IMR-90 (cell line): ENCODE measurements around the gene SPAG16. TPM values are rescaled to one million over a fixed set of nuclear protein-coding genes. Genes with fewer than 3 reads are reported as not detected.

ENCODE experiments used
- ATAC-seq: fragments of 200-7000 bp; cut with Tn5 transposase; 2 replicates; pipeline ENCODE4 v1.9.1; 2020; ENCODE audit warnings: low read depth, mild to moderate bottlenecking, moderate library complexity
- BruUV-seq: library from RNA; stranded (reverse); fragments of 400-500 nt; replicated peaks from 2 replicates; lab custom pipeline; 2021; lab: Mats Ljungman, UMichigan
- CTCF ChIA-PET: fragments of 300-600 bp; formaldehyde crosslinking; extraction: SDS; loops from one replicate; lab custom pipeline; 2021; ENCODE audit warnings: antibody characterized with exemption; lab: Yijun Ruan, JAX
- POLR2A ChIA-PET: fragments of 300-600 bp; sonication (Branson Sonifier 250); formaldehyde crosslinking; loops from one replicate; lab custom pipeline; 2022; ENCODE audit warnings: antibody characterized with exemption; ENCODE audit not compliant: unreplicated experiment; lab: Charles Lee
- DNase-seq: peaks from one replicate; pipeline ENCODE4 v3.0.0; 2013
- H2AFZ ChIP-seq: replicated peaks from 2 replicates; pipeline ENCODE3; 2013; ENCODE audit warnings: low read length, mild to moderate bottlenecking; ENCODE audit not compliant: poor library complexity
- H2AK5ac ChIP-seq: 2 replicates; pipeline ENCODE4 v1.6.1; 2013; ENCODE audit warnings: low read depth, low read length, inconsistent platforms
- H2AK9ac ChIP-seq: replicated peaks from 2 replicates; pipeline ENCODE3; 2013; ENCODE audit warnings: mild to moderate bottlenecking, low read depth, low read length, moderate library complexity; ENCODE audit not compliant: poor library complexity
- H2BK120ac ChIP-seq: 2 replicates; pipeline ENCODE4 v1.6.1; 2013; ENCODE audit warnings: low read depth, low read length, inconsistent platforms
- H2BK15ac ChIP-seq: 3 replicates; pipeline ENCODE4 v1.6.1; 2013; ENCODE audit warnings: low read depth, low read length, inconsistent platforms
- H2BK20ac ChIP-seq: 2 replicates; pipeline ENCODE4 v1.6.1; 2013; ENCODE audit warnings: low read depth, mild to moderate bottlenecking, inconsistent platforms, low read length, moderate library complexity
- H2BK5ac ChIP-seq: 2 replicates; pipeline ENCODE4 v1.6.1; 2013; ENCODE audit warnings: mild to moderate bottlenecking, low read depth, low read length, inconsistent platforms; ENCODE audit not compliant: poor library complexity, severe bottlenecking
- H3K14ac ChIP-seq: replicated peaks from 2 replicates; pipeline ENCODE4 v1.6.1; 2013; ENCODE audit warnings: low read depth, low read length, inconsistent platforms
- H3K18ac ChIP-seq: 2 replicates; pipeline ENCODE4 v1.6.1; 2013; ENCODE audit warnings: low read depth, low read length, control low read depth
- H3K23ac ChIP-seq: 2 replicates; pipeline ENCODE4 v1.6.1; 2013; ENCODE audit warnings: low read depth, low read length, inconsistent platforms
- H3K27ac ChIP-seq: 2 replicates; pipeline ENCODE4 v1.5.1; 2013; ENCODE audit warnings: mild to moderate bottlenecking, control low read depth, low read length; ENCODE audit not compliant: insufficient read depth
- H3K27me3 ChIP-seq: 2 replicates; pipeline ENCODE4 v1.6.1; 2013; ENCODE audit warnings: low read length; ENCODE audit not compliant: control insufficient read depth, insufficient read depth
- H3K36me3 ChIP-seq: 2 replicates; pipeline ENCODE4 v1.6.1; 2013; ENCODE audit warnings: low read length, mixed read lengths; ENCODE audit not compliant: control insufficient read depth, insufficient read depth
- H3K4ac ChIP-seq: 2 replicates; pipeline ENCODE4 v1.6.1; 2013; ENCODE audit warnings: low read depth, low read length, inconsistent platforms
- H3K4me1 ChIP-seq: 2 replicates; pipeline ENCODE4 v1.6.1; 2013; ENCODE audit warnings: low read length, mixed read lengths; ENCODE audit not compliant: control insufficient read depth, insufficient read depth
- H3K4me2 ChIP-seq: 2 replicates; pipeline ENCODE4 v1.6.1; 2013; ENCODE audit warnings: low read depth, mild to moderate bottlenecking, control low read depth, low read length, moderate library complexity
- H3K4me3 ChIP-seq: 2 replicates; pipeline ENCODE4 v1.5.1; 2013; ENCODE audit warnings: low read depth, mild to moderate bottlenecking, control low read depth, low read length, moderate library complexity; ENCODE audit not compliant: insufficient read depth
- H3K56ac ChIP-seq: 2 replicates; pipeline ENCODE4 v1.6.1; 2013; ENCODE audit warnings: low read length, inconsistent platforms; ENCODE audit not compliant: insufficient read depth; ENCODE audit errors: extremely low read depth
- H3K79me1 ChIP-seq, 2 experiments: 2 replicates each; pipeline ENCODE4 v1.6.1; 2013; ENCODE audit warnings: low read length in 2 of 2, inconsistent platforms in 1 of 2, low read depth in 1 of 2
- H3K9ac ChIP-seq: 2 replicates; pipeline ENCODE4 v1.6.1; 2013; ENCODE audit warnings: low read depth, low read length, control low read depth
- H3K9me1 ChIP-seq: 2 replicates; pipeline ENCODE4 v1.6.1; 2013; ENCODE audit warnings: low read length, inconsistent platforms; ENCODE audit not compliant: insufficient read depth
- H3K9me3 ChIP-seq: 2 replicates; pipeline ENCODE4 v1.6.1; 2013; ENCODE audit warnings: low read length; ENCODE audit not compliant: control insufficient read depth, insufficient read depth
- H4K20me1 ChIP-seq: 2 replicates; pipeline ENCODE4 v1.6.1; 2013; ENCODE audit warnings: low read length, inconsistent platforms; ENCODE audit not compliant: insufficient read depth
- H4K5ac ChIP-seq: 2 replicates; pipeline ENCODE4 v1.6.1; 2013; ENCODE audit warnings: mild to moderate bottlenecking, low read depth, low read length, control low read depth
- H4K8ac ChIP-seq, 2 experiments: 2 replicates each; pipeline ENCODE4 v1.6.1; 2013; ENCODE audit warnings: low read depth in 2 of 2, low read length in 2 of 2, control low read depth in 1 of 2, inconsistent platforms in 1 of 2
- H4K91ac ChIP-seq: 2 replicates; pipeline ENCODE4 v1.6.1; 2013; ENCODE audit warnings: low read depth, low read length, inconsistent platforms; ENCODE audit not compliant: insufficient read depth
- BHLHE40 ChIP-seq: fragments of 150-350 bp; IDR thresholded peaks from 2 replicates; pipeline ENCODE4 v1.6.1; 2016; ENCODE audit warnings: mild to moderate bottlenecking, low read depth, low read length
- CEBPB ChIP-seq: IDR thresholded peaks from 2 replicates; pipeline ENCODE4 v1.6.1; 2012; ENCODE audit warnings: low read depth, low read length, improper control_type of control experiment
- CHD1 ChIP-seq: IDR thresholded peaks from 2 replicates; pipeline ENCODE4 v1.6.1; 2012; ENCODE audit warnings: low read depth, low read length, improper control_type of control experiment
- FOS ChIP-seq: fragments of 150-350 bp; IDR thresholded peaks from 2 replicates; pipeline ENCODE4 v1.6.1; 2016; ENCODE audit warnings: low read depth, low read length
- MAFK ChIP-seq: IDR thresholded peaks from 2 replicates; pipeline ENCODE4 v1.6.1; 2012; ENCODE audit warnings: low read depth, low read length, improper control_type of control experiment
- MAZ ChIP-seq: IDR thresholded peaks from 2 replicates; pipeline ENCODE4 v1.6.1; 2012; ENCODE audit warnings: low read depth, mild to moderate bottlenecking, low read length, improper control_type of control experiment, moderate library complexity, borderline replicate concordance
- MXI1 ChIP-seq: IDR thresholded peaks from 2 replicates; pipeline ENCODE4 v1.6.1; 2012; ENCODE audit warnings: low read depth, mild to moderate bottlenecking, low read length, moderate library complexity, borderline replicate concordance
- NFE2L2 ChIP-seq: fragments of 150-350 bp; IDR thresholded peaks from 2 replicates; pipeline ENCODE4 v1.6.1; 2016; ENCODE audit warnings: low read depth, mild to moderate bottlenecking, low read length
- POLR2A ChIP-seq: IDR thresholded peaks from 2 replicates; pipeline ENCODE4 v1.6.1; 2012; ENCODE audit warnings: mild to moderate bottlenecking, low read depth, low read length
- RAD21 ChIP-seq: IDR thresholded peaks from 2 replicates; pipeline ENCODE4 v1.6.1; 2012; ENCODE audit warnings: low read length, improper control_type of control experiment
- RCOR1 ChIP-seq: IDR thresholded peaks from 2 replicates; pipeline ENCODE4 v1.6.1; 2012; ENCODE audit warnings: mild to moderate bottlenecking, low read length, improper control_type of control experiment; ENCODE audit not compliant: insufficient replicate concordance
- RFX5 ChIP-seq: IDR thresholded peaks from 2 replicates; pipeline ENCODE4 v1.8.0; 2012; ENCODE audit warnings: low read depth, mild to moderate bottlenecking, low read length, moderate library complexity
- SMC3 ChIP-seq: fragments of 150-350 bp; IDR thresholded peaks from 2 replicates; pipeline ENCODE4 v1.6.1; 2016; ENCODE audit warnings: low read depth, mild to moderate bottlenecking, antibody characterized with exemption, low read length, moderate library complexity
- dilution Hi-C: fragments of 300-500 bp; cut with HindIII; formaldehyde crosslinking; loops from one replicate; pipeline ENCODE4 v1.14.3; 2018; ENCODE audit warnings: low sequenced_read_pairs; ENCODE audit not compliant: unreplicated experiment
- in situ Hi-C: fragments of 300-500 bp; cut with MboI; formaldehyde crosslinking; loops from 3 replicates; pipeline ENCODE4 v1.14.3; 2019; ENCODE audit warnings: low sequenced_read_pairs, inconsistent platforms, mixed read lengths
- intact Hi-C: fragments of 100-400 bp; cut with micrococcal nuclease; formaldehyde crosslinking; loops from 2 replicates; pipeline ENCODE4 v1.10.0; 2022
- polyA plus RNA-seq, 3 experiments: library from polyadenylated mRNA; depleted of rRNA; stranded (reverse); fragments of >200 nt; gene quantifications; 2 replicates each; pipeline ENCODE4 v1.2.3, GENCODE V29; 2012; ENCODE audit warnings: low replicate concordance in 1 of 3
- total RNA-seq: library from RNA; depleted of rRNA; stranded (reverse); fragments of >200 nt; gene quantifications from 2 replicates; pipeline ENCODE4 v1.2.3, GENCODE V29; 2012
- TF ChIP-seq, protein P1 (sequence below): conservative IDR thresholded peaks from 2 replicates; pipeline ENCODE4 v1.5.1; 2012; ENCODE audit warnings: mild to moderate bottlenecking, low read depth, low read length, improper control_type of control experiment
- TF ChIP-seq, protein P2 (sequence below): fragments of 150-350 bp; IDR thresholded peaks from 2 replicates; pipeline ENCODE4 v1.6.1; 2017; ENCODE audit warnings: mild to moderate bottlenecking, antibody characterized with exemption, low read length, low read depth
- TF ChIP-seq, protein P3 (sequence below): fragments of 150-350 bp; IDR thresholded peaks from 2 replicates; pipeline ENCODE4 v1.6.1; 2016; ENCODE audit warnings: low read depth, mild to moderate bottlenecking, low read length, moderate library complexity, borderline replicate concordance

The SPAG16 gene
- total and polyA plus RNA-seq, 2 of the 4 experiments (the other 2 are of a cell fraction): 7.3 to 13.5 TPM

DNA sequence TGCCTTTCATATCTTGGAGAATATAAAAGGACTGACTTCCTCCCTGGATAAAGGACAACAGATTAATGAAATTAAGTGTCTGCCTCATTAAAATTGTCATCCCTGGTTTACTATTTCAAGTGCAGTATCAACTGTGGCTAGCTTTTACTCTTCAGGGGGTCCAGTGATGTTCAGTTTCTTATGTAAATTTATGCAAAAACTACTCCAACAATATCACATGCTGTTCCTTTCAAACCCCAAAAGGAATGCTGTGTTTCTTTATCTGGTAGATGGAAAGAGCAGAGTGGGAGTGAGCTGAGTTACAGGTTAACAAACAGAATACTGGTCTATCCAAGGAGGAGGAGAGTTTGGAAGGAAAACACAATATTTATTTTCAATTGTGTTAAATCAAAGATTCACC, 842.9 kb downstream of the SPAG16 start:
- in situ Hi-C loops: no loop called here
- H3K27ac ChIP-seq: no peak overlapping the region
- POLR2A ChIA-PET: no interaction called here

More for the DNA sequence above, 842.9 kb downstream of the SPAG16 start:
- Histone ChIP-seq H3K27me3 (no peaks in the 10 kb centered on the region), H2BK15ac (no peak overlapping the region), H3K36me3 (no peaks in the 10 kb centered on the region), H3K56ac (no peak overlapping the region), H2AFZ (no peak overlapping the region), H3K9me3 (no peaks in the 10 kb centered on the region), H3K4me3 (no peak overlapping the region), H4K20me1 (no peaks in the 10 kb centered on the region), H3K18ac (no peak overlapping the region), H4K91ac (no peak overlapping the region), H4K5ac (no peak overlapping the region), H3K79me1 (no peaks in the 10 kb centered on the region), H3K9ac (no peak overlapping the region), H2AK9ac (no peak overlapping the region), H3K4me2 (no peak overlapping the region), H2BK120ac (no peak overlapping the region; the same call in 1 of the 2 replicates), H3K9me1 (no peaks in the 10 kb centered on the region), H3K23ac (no peak overlapping the region), H3K4ac (no peak overlapping the region), H2BK5ac (no peak overlapping the region), H3K14ac (no peak overlapping the region), H2AK5ac (no peak overlapping the region), H2BK20ac (0 out of 2 replicates have a peak overlapping the region, but pooled peaks have one; percentile 19), H4K8ac (no peak overlapping the region), H3K4me1 (peaks cover 1% of the 10 kb centered on the region; the same call in 1 of the 2 replicates)
- intact Hi-C loops (no loop called here), dilution Hi-C loops (no loop called here)
- ATAC-seq (no peak), DNase-seq (no peak)
- TF ChIP-seq POLR2A (no peak), MXI1 (no peak), NFE2L2 (no peak), MAFK (no peak), CHD1 (no peak), RFX5 (no peak), CEBPB (no peak), BHLHE40 (no peak), FOS (no peak), RAD21 (no peak), SMC3 (no peak), RCOR1 (no peak), MAZ (no peak)
- TF ChIP-seq, protein P1, sequence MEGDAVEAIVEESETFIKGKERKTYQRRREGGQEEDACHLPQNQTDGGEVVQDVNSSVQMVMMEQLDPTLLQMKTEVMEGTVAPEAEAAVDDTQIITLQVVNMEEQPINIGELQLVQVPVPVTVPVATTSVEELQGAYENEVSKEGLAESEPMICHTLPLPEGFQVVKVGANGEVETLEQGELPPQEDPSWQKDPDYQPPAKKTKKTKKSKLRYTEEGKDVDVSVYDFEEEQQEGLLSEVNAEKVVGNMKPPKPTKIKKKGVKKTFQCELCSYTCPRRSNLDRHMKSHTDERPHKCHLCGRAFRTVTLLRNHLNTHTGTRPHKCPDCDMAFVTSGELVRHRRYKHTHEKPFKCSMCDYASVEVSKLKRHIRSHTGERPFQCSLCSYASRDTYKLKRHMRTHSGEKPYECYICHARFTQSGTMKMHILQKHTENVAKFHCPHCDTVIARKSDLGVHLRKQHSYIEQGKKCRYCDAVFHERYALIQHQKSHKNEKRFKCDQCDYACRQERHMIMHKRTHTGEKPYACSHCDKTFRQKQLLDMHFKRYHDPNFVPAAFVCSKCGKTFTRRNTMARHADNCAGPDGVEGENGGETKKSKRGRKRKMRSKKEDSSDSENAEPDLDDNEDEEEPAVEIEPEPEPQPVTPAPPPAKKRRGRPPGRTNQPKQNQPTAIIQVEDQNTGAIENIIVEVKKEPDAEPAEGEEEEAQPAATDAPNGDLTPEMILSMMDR: no peak
- TF ChIP-seq, protein P2, sequence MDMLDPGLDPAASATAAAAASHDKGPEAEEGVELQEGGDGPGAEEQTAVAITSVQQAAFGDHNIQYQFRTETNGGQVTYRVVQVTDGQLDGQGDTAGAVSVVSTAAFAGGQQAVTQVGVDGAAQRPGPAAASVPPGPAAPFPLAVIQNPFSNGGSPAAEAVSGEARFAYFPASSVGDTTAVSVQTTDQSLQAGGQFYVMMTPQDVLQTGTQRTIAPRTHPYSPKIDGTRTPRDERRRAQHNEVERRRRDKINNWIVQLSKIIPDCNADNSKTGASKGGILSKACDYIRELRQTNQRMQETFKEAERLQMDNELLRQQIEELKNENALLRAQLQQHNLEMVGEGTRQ: no peak
- TF ChIP-seq, protein P3, sequence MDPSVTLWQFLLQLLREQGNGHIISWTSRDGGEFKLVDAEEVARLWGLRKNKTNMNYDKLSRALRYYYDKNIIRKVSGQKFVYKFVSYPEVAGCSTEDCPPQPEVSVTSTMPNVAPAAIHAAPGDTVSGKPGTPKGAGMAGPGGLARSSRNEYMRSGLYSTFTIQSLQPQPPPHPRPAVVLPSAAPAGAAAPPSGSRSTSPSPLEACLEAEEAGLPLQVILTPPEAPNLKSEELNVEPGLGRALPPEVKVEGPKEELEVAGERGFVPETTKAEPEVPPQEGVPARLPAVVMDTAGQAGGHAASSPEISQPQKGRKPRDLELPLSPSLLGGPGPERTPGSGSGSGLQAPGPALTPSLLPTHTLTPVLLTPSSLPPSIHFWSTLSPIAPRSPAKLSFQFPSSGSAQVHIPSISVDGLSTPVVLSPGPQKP: no peak
- CTCF ChIA-PET: interaction anchor here (1.4 kb wide), 1 partner anchor 10 kb away, joined by 3 read pairs; no protein-coding TSS in a partner anchor
- no TSS peak for BruUV-seq
